Spleen (tissue), 7 donors: ENCODE measurements around the gene GGTLC1.

Experiments
- CTCF ChIP-seq, 11 experiments: fragments of 200-600 bp in 7 of 11; fragments of 450-650 bp in 4 of 11; sonication (generic) in 4 of 11; IDR thresholded peaks in 8 of 11; conservative IDR thresholded peaks in 3 of 11; 1 replicate in 7 of 11; 2 replicates in 4 of 11; pipeline versions ENCODE4 v1.4.0 to v1.8.0; 2016 to 2021; ENCODE audit warnings: antibody characterized with exemption in 11 of 11, inconsistent platforms in 4 of 11, mild to moderate bottlenecking in 1 of 11
- POLR2A ChIP-seq, 3 donors: fragments of 450-650 bp; IDR thresholded peaks; one replicate each; pipeline ENCODE4 v1.5.1; 2017; ENCODE audit warnings: antibody characterized with exemption in 3 of 3, mild to moderate bottlenecking in 1 of 3
- donor health status: DM: no; HTN: no; CAD: no; lungs with moderate emphysema.
- donor health status: DM: no; HTN: no; CAD: no.
- donor health status: DM: no; HTN: no; CAD: no.

- no peak for TF ChIP-seq CTCF (IDR thresholded peaks at IDR 0.05 in 8 of 11, conservative IDR thresholded peaks at IDR 0.05 in 3 of 11)
- TF ChIP-seq POLR2A (IDR thresholded peaks at IDR 0.05), result no peak
These were observed 32.7 kb downstream of the GGTLC1 start for GRCh38 chr20:23955896-23956295.
